NCI-H1694 (cell line): ENCODE results near the gene POLR1B.
"Not testable (repeated sequence)": the region's sequence is repeated elsewhere in the genome, so short reads cannot be mapped to it uniquely, and the experiment has no call there.

Source experiments
- DNase-seq: peaks from one replicate; lab custom pipeline; 2025; lab: John Stamatoyannopoulos, UW

The POLR1B gene

GRCh38 chr2:112542123-112542983, at the start of gene POLR1B:
Gene POLR1B, plus strand, starts transcription at chr2:112542465. Its CDS starts 30 bp downstream, at chr2:112542495.
- DNase-seq, result peak; percentile 79

GRCh38 chr2:112493048-112493447, 49.2 kb upstream of the POLR1B start:
- no peak for DNase-seq

- DNase-seq, result no peak
Measured at GRCh38 chr2:112493858-112494648, 48.2 kb upstream of the POLR1B start.

DNA sequence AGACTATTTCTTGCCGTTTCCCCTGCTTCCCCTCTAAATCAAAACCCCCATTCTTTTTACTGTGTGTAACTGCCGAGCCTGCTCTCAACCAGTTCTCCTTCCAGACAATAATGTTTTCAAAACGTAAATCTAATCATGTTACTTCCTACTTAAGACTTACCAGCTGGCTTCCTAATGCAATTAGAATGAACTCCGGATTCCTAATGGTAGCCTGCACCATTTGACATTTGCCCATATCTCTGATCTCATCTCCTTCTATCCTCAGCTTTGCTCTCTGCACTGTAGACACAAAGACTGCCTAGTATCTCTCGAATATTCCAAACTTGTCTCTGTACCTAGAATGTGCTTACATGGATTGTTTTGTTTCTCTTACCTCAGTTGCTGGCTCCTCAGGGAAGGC, 47.4 kb upstream of the POLR1B start:
- no peak for DNase-seq

GRCh38 chr2:112495878-112496277, 46.4 kb upstream of the POLR1B start:
- not testable (repeated sequence) for DNase-seq

GRCh38 chr2:112500850-112501484, 41.3 kb upstream of the POLR1B start:
- peak; percentile 54 for DNase-seq

GRCh38 chr2:112509239-112509998, 32.8 kb upstream of the POLR1B start:
- not testable (repeated sequence) for DNase-seq

- no peak for DNase-seq
Measured at GRCh38 chr2:112516801-112517200, 25.5 kb upstream of the POLR1B start.

GRCh38 chr2:112518807-112519206, 23.5 kb upstream of the POLR1B start:
- no peak for DNase-seq

GRCh38 chr2:112519506-112519905, 22.8 kb upstream of the POLR1B start:
- DNase-seq, result no peak

- no peak for DNase-seq
Measured at GRCh38 chr2:112520234-112520783, 22.0 kb upstream of the POLR1B start.

DNA sequence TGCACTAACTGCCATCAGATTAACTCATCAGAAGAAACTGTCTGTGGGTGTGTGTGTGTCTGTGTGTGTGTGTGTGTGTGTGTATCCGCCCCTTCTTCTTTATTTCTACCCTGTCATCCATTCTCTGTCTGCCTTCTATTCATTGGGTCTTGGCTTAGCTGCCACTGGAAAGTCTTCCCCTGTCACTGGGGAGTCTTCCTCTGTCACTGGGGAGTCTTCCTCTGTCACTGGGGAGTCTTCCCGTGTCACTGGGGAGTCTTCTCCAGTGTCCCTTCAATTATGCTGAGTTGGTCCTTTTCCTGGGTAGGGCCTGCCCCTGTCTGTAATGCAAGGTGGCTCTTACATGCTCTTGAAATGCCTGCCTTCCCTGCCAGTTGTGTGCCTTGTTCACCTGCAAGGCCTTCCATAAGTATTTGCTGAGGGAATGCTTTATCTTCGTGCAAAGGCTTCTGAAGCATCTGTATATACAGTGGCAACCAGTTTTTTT, 18.9 kb upstream of the POLR1B start:
- DNase-seq, result no peak

GRCh38 chr2:112524276-112524675, 18.0 kb upstream of the POLR1B start:
- not testable (repeated sequence) for DNase-seq

- no peak for DNase-seq
Measured at GRCh38 chr2:112528541-112528940, 13.7 kb upstream of the POLR1B start.

GRCh38 chr2:112529757-112530156, 12.5 kb upstream of the POLR1B start:
- DNase-seq, result no peak

- no peak for DNase-seq
Measured at GRCh38 chr2:112530728-112531127, 11.5 kb upstream of the POLR1B start.

DNA sequence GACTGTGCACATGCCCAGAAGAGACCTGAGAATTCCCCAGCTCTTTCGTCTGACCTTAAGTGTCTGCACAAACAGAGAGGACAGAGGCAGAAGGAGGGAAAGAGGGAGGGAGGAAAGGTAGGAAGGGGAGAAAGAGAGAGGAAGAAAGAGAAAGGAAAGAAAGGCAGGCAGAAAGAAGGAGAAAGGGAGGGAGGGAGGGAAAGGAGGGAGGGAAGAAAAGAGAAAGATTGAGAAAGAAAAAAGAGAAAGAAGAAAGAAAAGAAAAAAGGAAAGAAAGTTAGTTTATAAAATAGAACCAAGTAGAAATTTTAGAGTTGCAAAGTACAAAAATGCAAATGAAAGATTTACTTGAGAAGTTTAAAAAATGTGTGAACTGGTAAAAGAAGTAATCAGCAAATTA, 7.4 kb upstream of the POLR1B start:
- DNase-seq, result no peak

GRCh38 chr2:112536665-112537064, 5.6 kb upstream of the POLR1B start:
- DNase-seq, result not testable (repeated sequence)

DNA sequence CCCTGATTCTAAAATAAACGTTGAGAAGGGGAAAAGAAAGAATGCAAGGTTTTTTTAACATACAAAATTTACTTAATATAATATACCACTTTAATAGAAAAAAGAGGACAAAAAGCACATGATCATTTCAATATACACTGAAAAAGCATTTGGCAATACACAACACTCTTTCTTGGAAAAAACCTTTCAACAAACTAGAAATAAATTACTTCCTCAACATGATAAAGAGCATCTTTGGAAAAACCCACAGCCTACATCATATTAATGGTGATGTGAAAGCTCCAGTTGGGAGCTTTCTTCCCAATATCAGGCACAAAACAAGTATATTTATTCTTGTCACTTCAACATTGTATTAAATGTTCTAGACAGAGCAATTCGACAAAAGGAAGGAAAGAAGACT, 3.0 kb upstream of the POLR1B start:
- no peak for DNase-seq

DNA sequence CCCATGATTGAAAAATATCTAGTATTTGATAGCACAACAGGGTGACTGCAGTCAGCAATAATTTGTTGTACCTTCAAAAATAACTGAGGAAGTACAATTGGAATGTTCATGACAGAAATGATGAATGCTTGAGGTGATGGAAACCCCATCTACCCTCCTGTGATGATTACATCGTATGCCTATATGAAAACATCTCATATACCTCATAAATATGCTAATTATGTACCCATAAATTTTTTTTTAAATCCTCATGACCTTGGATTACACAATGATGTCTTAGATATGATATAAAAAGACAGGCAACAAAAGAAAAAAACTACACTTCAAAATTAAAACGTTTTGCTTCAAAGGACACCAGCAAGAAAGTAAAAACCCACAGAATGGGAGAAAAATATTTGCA, 1.4 kb upstream of the POLR1B start:
- no peak for DNase-seq
